Stomach smooth muscle (tissue), 2 donors: ENCODE measurements around the gene TTI1.

Source experiments
- H3K27ac ChIP-seq: one replicate; pipeline ENCODE4 v1.7.0; 2013; ENCODE audit warnings: mild to moderate bottlenecking, low read length, inconsistent platforms
- H3K27me3 ChIP-seq, 2 donors: one replicate each; pipeline ENCODE4 v1.7.0; 2013; ENCODE audit warnings: low read length in 2 of 2; ENCODE audit not compliant: insufficient read depth in 2 of 2, control insufficient read depth in 1 of 2
- H3K36me3 ChIP-seq, 2 donors: one replicate each; pipeline ENCODE4 v1.7.0; 2013; ENCODE audit warnings: low read length in 2 of 2; ENCODE audit not compliant: control insufficient read depth in 2 of 2, insufficient read depth in 2 of 2
- H3K4me1 ChIP-seq: one replicate; pipeline ENCODE4 v1.7.0; 2013; ENCODE audit warnings: low read length; ENCODE audit not compliant: control insufficient read depth, insufficient read depth
- H3K4me3 ChIP-seq, 2 donors: one replicate each; pipeline ENCODE4 v1.7.0; 2013; ENCODE audit warnings: low read length in 2 of 2
- H3K9ac ChIP-seq, 2 donors: one replicate each; pipeline ENCODE4 v1.7.0; 2013; ENCODE audit warnings: low read length in 2 of 2, mild to moderate bottlenecking in 1 of 2
- H3K9me3 ChIP-seq, 2 donors: one replicate each; pipeline ENCODE4 v1.7.0; 2013; ENCODE audit warnings: low read length in 2 of 2; ENCODE audit not compliant: control insufficient read depth in 2 of 2
- donor health status: healthy.
- donor health status: Pancreatic carcinoma.

The TTI1 gene

DNA sequence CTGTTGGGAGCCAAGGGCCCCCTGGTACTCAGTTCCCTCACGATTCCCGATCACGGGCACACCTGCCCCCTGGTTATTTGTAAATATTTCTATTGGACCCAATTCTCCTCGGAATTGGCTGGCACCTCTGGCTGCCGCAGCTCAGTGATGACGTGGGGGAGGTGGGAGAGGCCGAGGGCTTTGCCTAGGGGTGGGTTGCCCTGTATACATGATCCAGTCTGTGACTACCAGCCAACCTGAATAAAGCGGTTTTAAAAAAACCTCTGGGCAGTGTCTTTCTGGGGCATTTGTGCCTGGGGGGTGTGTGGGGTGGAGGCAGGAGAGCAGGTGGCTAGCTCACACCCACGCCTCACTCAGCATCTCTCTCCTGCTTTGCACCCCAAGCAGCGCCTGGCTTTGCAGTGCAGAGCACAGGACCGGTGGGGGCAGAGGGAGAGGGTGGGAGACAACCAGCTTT, 88.1 kb downstream of the TTI1 start:
- Histone ChIP-seq H3K4me3 (no peak overlapping the region), H3K4me1 (no peaks in the 10 kb centered on the region), H3K27me3 (peaks cover 5 to 8% of the 10 kb centered on the region in 2 donors), H3K36me3 (no peaks in the 10 kb centered on the region), H3K9ac (no peak overlapping the region), H3K27ac (no peak overlapping the region), H3K9me3 (peaks cover 0 to 8% of the 10 kb centered on the region in 2 donors)

- no peaks in the 10 kb centered on the region for H3K4me1 ChIP-seq
- no peak overlapping the region for H3K27ac ChIP-seq
- H3K9ac ChIP-seq, result no peak overlapping the region
- peaks cover 5 to 8% of the 10 kb centered on the region in 2 donors for H3K27me3 ChIP-seq
- H3K36me3 ChIP-seq, result no peaks in the 10 kb centered on the region
- peaks cover 0 to 8% of the 10 kb centered on the region in 2 donors for H3K9me3 ChIP-seq
- no peak overlapping the region for H3K4me3 ChIP-seq
These were observed 88.7 kb downstream of the TTI1 start for GRCh38 chr20:37944456-37944981.

DNA sequence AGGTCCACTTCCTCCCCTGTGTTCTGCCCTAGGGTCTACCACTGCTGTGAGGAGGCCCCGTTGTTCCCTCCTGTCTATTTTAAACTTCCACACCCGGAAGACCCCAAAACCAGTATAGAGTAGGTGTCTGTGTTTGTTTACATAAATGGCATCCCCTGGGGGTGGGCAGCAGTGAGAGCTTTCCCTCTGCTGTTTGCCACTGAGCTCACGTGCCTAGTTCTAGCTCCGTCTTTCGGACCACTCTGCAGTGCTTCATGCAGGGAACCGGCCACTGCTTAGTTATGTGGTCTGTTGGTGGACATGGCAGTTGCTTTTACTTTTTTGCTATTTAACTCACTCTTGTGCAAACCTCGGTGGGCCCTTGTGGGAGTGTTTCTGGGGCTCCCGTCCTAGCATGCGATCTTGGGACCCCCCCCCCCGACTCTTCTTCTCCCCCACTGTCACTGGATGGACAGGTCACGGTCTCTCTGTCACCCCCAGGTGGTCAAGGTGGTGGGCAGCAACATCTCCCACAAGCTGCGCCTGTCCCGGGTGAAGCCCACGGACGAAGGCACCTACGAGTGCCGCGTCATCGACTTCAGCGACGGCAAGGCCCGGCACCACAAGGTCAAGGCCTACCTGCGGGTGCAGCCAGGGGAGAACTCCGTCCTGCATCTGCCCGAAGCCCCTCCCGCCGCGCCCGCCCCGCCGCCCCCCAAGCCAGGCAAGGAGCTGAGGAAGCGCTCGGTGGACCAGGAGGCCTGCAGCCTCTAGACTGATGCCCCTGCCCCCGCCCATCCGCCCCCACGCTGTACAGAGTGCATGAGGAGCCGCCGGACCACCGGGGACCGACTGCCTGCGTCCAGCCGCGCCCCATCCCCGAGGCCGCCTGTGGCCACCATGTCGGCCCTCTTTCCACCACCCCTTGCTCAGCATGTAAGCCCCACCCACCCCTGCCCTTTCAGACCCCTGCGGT, 89.5 kb downstream of the TTI1 start:
- no peaks in the 10 kb centered on the region for H3K36me3 ChIP-seq
- H3K27ac ChIP-seq, result no peak overlapping the region
- H3K4me3 ChIP-seq, result no peak overlapping the region
- H3K4me1 ChIP-seq, result no peaks in the 10 kb centered on the region
- peaks cover 5 to 8% of the 10 kb centered on the region in 2 donors for H3K27me3 ChIP-seq
- H3K9me3 ChIP-seq, result peaks cover 0 to 8% of the 10 kb centered on the region in 2 donors
- H3K9ac ChIP-seq, result no peak overlapping the region

- no peak overlapping the region for H3K9ac ChIP-seq
- H3K4me1 ChIP-seq, result no peaks in the 10 kb centered on the region
- peaks cover 5 to 8% of the 10 kb centered on the region in 2 donors for H3K27me3 ChIP-seq
- no peak overlapping the region for H3K27ac ChIP-seq
- no peak overlapping the region for H3K4me3 ChIP-seq
- peaks cover 0 to 7% of the 10 kb centered on the region in 2 donors for H3K9me3 ChIP-seq
- no peaks in the 10 kb centered on the region for H3K36me3 ChIP-seq
These were observed 90.2 kb downstream of the TTI1 start for GRCh38 chr20:37943033-37943432.

DNA sequence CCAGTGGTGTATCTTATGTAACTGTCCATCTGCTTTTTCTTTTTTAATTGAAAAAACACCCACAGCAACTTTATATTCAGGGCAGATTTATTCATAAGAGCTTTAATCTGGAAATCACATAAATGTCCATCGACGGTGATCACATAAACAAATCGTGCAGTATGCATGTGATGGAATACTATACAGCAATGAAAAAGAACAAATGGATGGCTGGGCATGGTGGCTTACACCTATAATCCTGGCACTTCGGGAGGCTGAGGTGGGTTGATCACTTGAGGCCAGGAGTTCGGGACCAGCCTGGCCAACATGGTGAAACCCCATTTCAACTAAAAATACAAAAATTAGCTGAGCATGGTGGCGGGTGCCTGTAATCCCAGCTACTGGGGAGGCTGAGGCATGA, 91.3 kb downstream of the TTI1 start:
- H3K4me3 ChIP-seq, result no peak overlapping the region
- H3K9me3 ChIP-seq, result no peaks in the 10 kb centered on the region
- peaks cover 4 to 5% of the 10 kb centered on the region in 2 donors for H3K27me3 ChIP-seq
- H3K9ac ChIP-seq, result no peak overlapping the region
- no peaks in the 10 kb centered on the region for H3K4me1 ChIP-seq
- no peaks in the 10 kb centered on the region for H3K36me3 ChIP-seq
- H3K27ac ChIP-seq, result no peak overlapping the region

GRCh38 chr20:37941332-37941731, 91.9 kb downstream of the TTI1 start:
- no peak overlapping the region for H3K27ac ChIP-seq
- H3K9me3 ChIP-seq, result no peaks in the 10 kb centered on the region
- peaks cover 4 to 5% of the 10 kb centered on the region in 2 donors for H3K27me3 ChIP-seq
- H3K36me3 ChIP-seq, result no peaks in the 10 kb centered on the region
- no peak overlapping the region for H3K9ac ChIP-seq
- no peaks in the 10 kb centered on the region for H3K4me1 ChIP-seq
- H3K4me3 ChIP-seq, result no peak overlapping the region

- no peak overlapping the region for H3K27ac ChIP-seq
- H3K27me3 ChIP-seq, result peaks cover 2 to 5% of the 10 kb centered on the region in 2 donors
- no peak overlapping the region for H3K9ac ChIP-seq
- no peaks in the 10 kb centered on the region for H3K4me1 ChIP-seq
- H3K9me3 ChIP-seq, result no peaks in the 10 kb centered on the region
- H3K36me3 ChIP-seq, result no peaks in the 10 kb centered on the region
- H3K4me3 ChIP-seq, result no peak overlapping the region
These were observed 92.4 kb downstream of the TTI1 start for GRCh38 chr20:37940858-37941257.

GRCh38 chr20:37939701-37940560, 93.3 kb downstream of the TTI1 start:
- Histone ChIP-seq H3K4me1 (no peaks in the 10 kb centered on the region), H3K27me3 (peaks cover 2 to 5% of the 10 kb centered on the region in 2 donors), H3K27ac (no peak overlapping the region), H3K4me3 (no peak overlapping the region), H3K9ac (no peak overlapping the region), H3K36me3 (no peaks in the 10 kb centered on the region), H3K9me3 (no peaks in the 10 kb centered on the region)

GRCh38 chr20:37938954-37939353, 94.3 kb downstream of the TTI1 start:
- H3K36me3 ChIP-seq, result no peaks in the 10 kb centered on the region
- no peak overlapping the region for H3K9ac ChIP-seq

GRCh38 chr20:37938181-37938750, 95.0 kb downstream of the TTI1 start:
- Histone ChIP-seq H3K4me1 (no peaks in the 10 kb centered on the region), H3K36me3 (no peaks in the 10 kb centered on the region), H3K27me3 (no peaks in the 10 kb centered on the region), H3K27ac (no peak overlapping the region), H3K4me3 (no peak overlapping the region), H3K9ac (no peak overlapping the region), H3K9me3 (no peaks in the 10 kb centered on the region)

More at GRCh38 chr20:37938954-37939353, 94.3 kb downstream of the TTI1 start:
- Histone ChIP-seq H3K4me3 (no peak overlapping the region), H3K9me3 (no peaks in the 10 kb centered on the region), H3K27ac (no peak overlapping the region), H3K27me3 (no peaks in the 10 kb centered on the region), H3K4me1 (no peaks in the 10 kb centered on the region)
